Embryonic facial prominence (tissue), 1 donor: ENCODE measurements around the gene MEGF11.

ENCODE experiments used
- DNase-seq: peaks from one replicate; pipeline ENCODE4 v3.0.0-alpha.2; 2016; ENCODE audit errors: extremely low spot score

The MEGF11 gene

DNA sequence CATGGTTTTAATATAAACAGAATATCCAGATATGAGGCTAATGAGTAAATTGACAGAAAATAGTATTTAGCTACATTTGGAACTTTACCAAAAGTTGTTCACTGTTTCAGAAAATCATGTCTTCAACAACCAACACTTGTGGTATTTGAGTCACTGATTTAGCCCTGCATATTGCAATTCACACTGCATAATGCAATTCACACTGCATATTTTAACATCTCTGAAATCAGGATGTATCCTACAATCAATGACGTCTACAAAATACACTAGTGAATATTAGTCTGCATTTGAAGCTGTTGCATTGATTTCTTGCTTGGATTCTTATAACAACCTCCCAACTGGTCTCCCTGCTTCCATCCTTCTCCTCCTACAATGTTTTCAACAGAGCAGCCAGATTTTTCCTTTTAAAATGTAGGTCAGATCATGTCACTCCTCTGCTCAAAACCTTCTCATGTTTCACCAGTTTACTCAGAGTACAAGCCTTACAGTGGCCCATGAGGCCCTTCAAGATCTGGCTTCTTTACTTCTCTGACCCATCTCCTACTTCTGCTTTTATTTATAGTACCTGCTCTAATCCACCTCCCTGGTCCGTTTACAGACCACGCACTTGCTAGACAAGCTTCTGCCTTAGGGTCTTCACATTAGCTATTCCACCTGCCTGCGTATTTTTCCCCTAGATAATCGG, 395.7 kb downstream of the MEGF11 start:
- DNase-seq, result no peak

DNA sequence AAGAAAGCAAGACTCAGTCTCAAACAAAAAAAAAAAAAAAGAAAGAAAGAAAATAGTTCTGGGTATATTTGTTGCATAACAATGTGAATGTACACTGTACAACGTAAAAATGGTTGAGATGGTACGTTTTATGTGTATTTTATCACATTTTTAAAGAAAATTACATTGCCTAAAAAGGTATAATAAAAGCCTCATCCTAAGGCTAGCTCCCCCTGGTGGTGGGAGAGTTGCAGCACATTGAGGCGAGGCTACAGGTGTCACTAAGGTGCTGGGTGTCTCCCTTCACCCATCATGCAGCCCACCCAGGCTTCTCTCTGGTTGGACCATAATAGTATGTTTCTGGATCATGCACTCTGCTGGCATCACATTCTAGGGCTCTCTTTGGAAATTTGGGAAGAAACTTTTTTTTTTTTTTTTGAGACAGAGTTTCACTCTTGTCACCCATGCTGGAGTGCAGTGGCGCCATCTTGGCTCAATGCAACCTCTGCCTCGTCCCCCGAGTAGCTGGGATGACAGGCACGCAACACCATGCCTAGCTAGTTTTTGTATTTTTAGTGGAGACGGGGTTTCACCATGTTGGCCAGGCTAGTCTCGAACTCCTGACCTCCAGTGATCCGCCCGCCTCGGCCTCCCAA, 396.6 kb downstream of the MEGF11 start:
- DNase-seq, result no peak

DNA sequence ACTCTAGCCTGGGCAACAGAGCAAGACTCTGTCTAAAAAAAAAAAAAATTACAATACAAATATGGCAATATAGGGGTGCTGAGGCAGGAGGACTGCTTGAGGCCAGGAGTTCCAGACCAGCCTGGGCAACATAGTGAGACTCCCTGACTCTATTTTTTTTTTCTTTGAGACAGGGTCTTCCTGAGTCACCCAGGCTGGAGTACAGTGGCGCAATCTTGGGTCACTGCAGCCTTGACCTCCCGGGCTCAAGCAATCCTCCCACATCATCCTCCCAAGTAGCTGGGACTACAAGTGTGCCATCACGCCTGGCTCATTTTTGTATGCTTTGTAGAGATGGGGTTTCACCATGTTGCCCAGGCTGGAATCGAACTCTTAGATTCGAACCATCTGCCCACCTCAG, 401.6 kb downstream of the MEGF11 start:
- DNase-seq, result no peak

DNA sequence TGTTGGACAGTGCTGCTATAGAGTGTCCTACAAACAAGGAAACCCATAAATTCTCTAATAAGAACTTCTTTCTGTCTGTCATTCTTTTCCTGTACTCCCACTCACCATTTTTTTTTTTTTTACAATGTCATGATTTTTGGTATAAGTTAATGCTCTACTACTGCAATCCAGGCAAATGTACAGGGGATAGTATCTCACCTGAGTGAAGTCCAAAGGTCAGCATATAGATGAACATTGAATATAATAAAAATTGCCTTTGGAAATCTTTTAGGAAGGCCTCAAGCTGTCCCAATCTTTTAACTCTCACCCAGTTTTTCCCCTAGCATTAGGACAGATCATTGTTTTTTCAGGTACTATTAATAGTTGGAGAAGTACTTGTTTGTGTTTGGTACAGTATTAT, 405.6 kb downstream of the MEGF11 start:
- DNase-seq, result no peak

DNA sequence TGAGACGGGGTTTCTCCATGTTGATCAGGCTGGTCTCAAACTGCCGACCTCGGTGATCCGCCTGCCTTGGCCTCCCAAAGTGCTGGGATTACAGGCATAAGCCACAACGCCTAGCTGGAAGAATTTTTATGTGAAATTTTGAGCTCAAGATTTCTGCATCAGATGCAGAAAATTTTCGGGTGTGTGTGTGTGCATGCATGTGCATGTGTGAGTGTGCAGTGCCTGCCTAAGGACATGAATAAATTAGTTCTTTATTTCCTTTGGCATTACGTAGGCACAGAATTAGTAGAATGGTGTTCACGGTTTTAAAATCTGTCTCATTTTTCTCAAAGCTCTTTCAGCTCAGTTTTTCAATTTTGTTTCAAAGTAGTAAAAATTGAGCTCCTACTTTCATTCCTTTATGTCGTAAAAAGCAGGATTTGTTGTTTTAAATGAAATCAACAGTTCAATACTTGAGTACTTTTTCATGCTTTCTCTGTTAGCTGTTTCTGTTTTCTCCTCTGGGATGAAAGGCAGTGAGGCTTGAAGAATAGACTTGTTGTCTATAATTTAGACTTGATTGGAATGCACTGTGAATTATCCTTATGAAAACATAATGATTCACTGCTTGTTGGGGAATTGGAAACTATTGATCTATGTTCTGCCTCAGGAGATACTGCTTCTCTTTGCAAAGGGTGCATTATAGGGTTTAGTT, 407.6 kb downstream of the MEGF11 start:
- DNase-seq, result no peak
